Chondrocyte (in vitro differentiated cells): ENCODE results near the gene CGREF1. TPM values are rescaled to one million over a fixed set of nuclear protein-coding genes. Genes with fewer than 3 reads are reported as not detected.

Experiments used
- DNase-seq: peaks from one replicate; pipeline ENCODE4 v3.0.0; 2021; ENCODE audit warnings: mixed read lengths, low spot score
- H3K27ac Mint-ChIP-seq: one replicate; pipeline ENCODE4 v1.8.0; 2021; ENCODE audit warnings: mild to moderate bottlenecking, moderate library complexity, mixed read lengths; ENCODE audit not compliant: unreplicated experiment
- H3K27me3 Mint-ChIP-seq: 2 replicates; pipeline ENCODE4 v1.8.0; 2021; ENCODE audit warnings: low read depth, mixed read lengths
- H3K36me3 Mint-ChIP-seq: 2 replicates; pipeline ENCODE4 v1.8.0; 2021; ENCODE audit warnings: low read depth, mixed read lengths
- H3K4me1 Mint-ChIP-seq: 2 replicates; pipeline ENCODE4 v1.8.0; 2021; ENCODE audit warnings: low read depth, mild to moderate bottlenecking, mixed read lengths
- H3K4me3 Mint-ChIP-seq: one replicate; pipeline ENCODE4 v1.8.0; 2021; ENCODE audit warnings: mild to moderate bottlenecking, moderate library complexity, mixed read lengths; ENCODE audit not compliant: unreplicated experiment
- H3K9me3 Mint-ChIP-seq: 2 replicates; pipeline ENCODE4 v1.8.0; 2021; ENCODE audit warnings: low read depth, mixed read lengths
- CTCF ChIP-seq: fragments of 200-600 bp; sonication (generic); IDR thresholded peaks from 2 replicates; pipeline ENCODE4 v1.5.0; 2021; ENCODE audit warnings: antibody characterized with exemption, mild to moderate bottlenecking, moderate library complexity
- total RNA-seq: library from RNA; stranded (reverse); gene quantifications from 3 replicates; pipeline ENCODE4 v1.2.1, GENCODE V29; 2021

Gene CGREF1
- total RNA-seq, 1 donor from 2014 or later: 15.9 TPM

- no peak for DNase-seq
- H3K4me1 Mint-ChIP-seq: peaks cover 9% of the 10 kb centered on the region
- TF ChIP-seq CTCF: no peak
- no peak overlapping the region for H3K4me3 Mint-ChIP-seq
- no peaks in the 10 kb centered on the region for H3K36me3 Mint-ChIP-seq
- no peaks in the 10 kb centered on the region for H3K9me3 Mint-ChIP-seq
- no peak overlapping the region for H3K27ac Mint-ChIP-seq
- no peaks in the 10 kb centered on the region for H3K27me3 Mint-ChIP-seq
Measured at GRCh38 chr2:27092696-27093429, 26.1 kb downstream of the CGREF1 start.

GRCh38 chr2:27091746-27092695 is 26.9 kb downstream of the CGREF1 start:
- H3K9me3 Mint-ChIP-seq: no peaks in the 10 kb centered on the region
- H3K4me3 Mint-ChIP-seq: no peak overlapping the region
- no peak for DNase-seq
- H3K36me3 Mint-ChIP-seq: no peaks in the 10 kb centered on the region
- no peak for TF ChIP-seq CTCF
- H3K27me3 Mint-ChIP-seq: no peaks in the 10 kb centered on the region
- H3K27ac Mint-ChIP-seq: no peak overlapping the region
- peaks cover 12% of the 10 kb centered on the region for H3K4me1 Mint-ChIP-seq

- Mint-ChIP-seq H3K4me1 (peaks cover 14% of the 10 kb centered on the region), H3K4me3 (no peak overlapping the region), H3K9me3 (no peaks in the 10 kb centered on the region), H3K27ac (no peak overlapping the region), H3K36me3 (no peaks in the 10 kb centered on the region), H3K27me3 (no peaks in the 10 kb centered on the region)
- no peak for DNase-seq
- no peak for TF ChIP-seq CTCF
Measured at GRCh38 chr2:27089111-27089954, 29.6 kb downstream of the CGREF1 start.

GRCh38 chr2:27088634-27089033 is 30.3 kb downstream of the CGREF1 start:
- Mint-ChIP-seq H3K27me3 (no peaks in the 10 kb centered on the region), H3K9me3 (no peaks in the 10 kb centered on the region), H3K27ac (no peak overlapping the region), H3K4me1 (peaks cover 14% of the 10 kb centered on the region), H3K36me3 (no peaks in the 10 kb centered on the region), H3K4me3 (no peak overlapping the region)
- no peak for DNase-seq
- no peak for TF ChIP-seq CTCF
